GM12878 (cell line): ENCODE data around the gene GNB3. TPM values are rescaled to one million over a fixed set of nuclear protein-coding genes. Genes with fewer than 3 reads are reported as not detected.

Experiments
- ATAC-seq: fragments of 200-7000 bp; cut with Tn5 transposase; 3 replicates; pipeline ENCODE4 v1.9.1; 2020; ENCODE audit warnings: mild to moderate bottlenecking, moderate library complexity
- BruUV-seq: library from RNA; stranded (reverse); fragments of 400-500 nt; replicated peaks from 2 replicates; lab custom pipeline; 2021; lab: Mats Ljungman, UMichigan
- CTCF ChIA-PET: fragments of 300-600 bp; sonication (Branson Sonifier 250); formaldehyde crosslinking; extraction: SDS; loops from one replicate; lab custom pipeline; 2021; ENCODE audit warnings: inconsistent platforms; lab: Yijun Ruan, JAX
- POLR2A ChIA-PET: fragments of 350-600 bp; formaldehyde crosslinking; extraction: SDS; loops from one replicate; lab custom pipeline; 2021; ENCODE audit warnings: inconsistent platforms; lab: Charles Lee
- RAD21 ChIA-PET: fragments of 300-600 bp; sonication (Branson Sonifier 250); formaldehyde crosslinking; loops from one replicate; lab custom pipeline; 2023; ENCODE audit warnings: antibody characterized with exemption; ENCODE audit not compliant: unreplicated experiment; lab: Charles Lee
- SMC1A ChIA-PET: fragments of 300-600 bp; sonication (Branson Sonifier 250); formaldehyde crosslinking; loops from one replicate; lab custom pipeline; 2023; ENCODE audit not compliant: unreplicated experiment, uncharacterized antibody; lab: Charles Lee
- DNase-seq: peaks from one replicate; pipeline ENCODE4 v3.0.0-alpha.2; 2011; ENCODE audit warnings: low read depth, low spot score
- FAIRE-seq: peaks from 3 replicates; lab custom pipeline; 2011; peaks lifted over from hg19 to GRCh38; lab: Jason Lieb, UNC
- H2AFZ ChIP-seq: 2 replicates; pipeline ENCODE4 v1.6.0; 2011; ENCODE audit warnings: low read depth, low read length, control low read depth; ENCODE audit not compliant: control insufficient read depth
- H3K27ac ChIP-seq: 2 replicates; pipeline ENCODE4 v1.5.1; 2011; ENCODE audit warnings: control low read depth; ENCODE audit not compliant: control insufficient read depth, insufficient read depth
- H3K27me3 ChIP-seq, 2 experiments: replicated peaks in 1 of 2; 2 replicates each; pipeline versions ENCODE4 v1.6.0 to v1.6.1; 2011; ENCODE audit warnings: low read length in 1 of 2; ENCODE audit not compliant: control insufficient read depth in 2 of 2, insufficient read depth in 2 of 2
- H3K36me3 ChIP-seq, 2 experiments: 2 replicates each; pipeline ENCODE4 v1.5.1; 2011; ENCODE audit warnings: low read length in 1 of 2; ENCODE audit not compliant: control insufficient read depth in 2 of 2, insufficient read depth in 2 of 2
- H3K4me1 ChIP-seq: 2 replicates; pipeline ENCODE4 v1.6.1; 2011; ENCODE audit warnings: mild to moderate bottlenecking, low read length, moderate library complexity, mixed read lengths; ENCODE audit not compliant: control insufficient read depth, insufficient read depth
- H3K4me2 ChIP-seq: 2 replicates; pipeline ENCODE4 v1.6.0; 2011; ENCODE audit warnings: control low read depth; ENCODE audit not compliant: control insufficient read depth, insufficient read depth
- H3K4me3 ChIP-seq: fragments of 200-600 bp; sonication (generic); 2 replicates; pipeline ENCODE4 v1.5.1; 2016
- H3K79me2 ChIP-seq: 2 replicates; pipeline ENCODE4 v1.6.0; 2011; ENCODE audit warnings: low read length; ENCODE audit not compliant: control insufficient read depth, insufficient read depth
- H3K9ac ChIP-seq: 2 replicates; pipeline ENCODE4 v1.8.0; 2011; ENCODE audit warnings: low read length, control low read depth, mixed read lengths; ENCODE audit not compliant: control insufficient read depth, insufficient read depth
- H3K9me3 ChIP-seq: replicated peaks from 3 replicates; pipeline ENCODE4 v1.5.1; 2011; ENCODE audit warnings: mild to moderate bottlenecking, low read length; ENCODE audit not compliant: control insufficient read depth, insufficient read depth
- H4K20me1 ChIP-seq: 2 replicates; pipeline ENCODE4 v1.6.0; 2011; ENCODE audit not compliant: control insufficient read depth, insufficient read depth
- ATF7 ChIP-seq: fragments of 450-650 bp; IDR thresholded peaks from 2 replicates; pipeline ENCODE4 v1.6.1; 2016; ENCODE audit warnings: low read depth, mild to moderate bottlenecking
- CREB1 ChIP-seq: IDR thresholded peaks from 2 replicates; pipeline ENCODE4 v1.6.1; 2012; ENCODE audit warnings: low read depth, mild to moderate bottlenecking, inconsistent platforms
- CREM ChIP-seq: IDR thresholded peaks from 2 replicates; pipeline ENCODE4 v1.6.1; 2014; ENCODE audit warnings: antibody characterized with exemption, low read depth
- EZH2 ChIP-seq: IDR thresholded peaks from 2 replicates; pipeline ENCODE4 v1.6.1; 2012; ENCODE audit warnings: low read depth, mild to moderate bottlenecking, control low read depth, inconsistent platforms, low read length, borderline replicate concordance; ENCODE audit not compliant: control insufficient read depth
- GATAD2B ChIP-seq: fragments of 450-650 bp; conservative IDR thresholded peaks from 2 replicates; pipeline ENCODE4 v1.6.1; 2017; ENCODE audit warnings: low read depth, mild to moderate bottlenecking, moderate library complexity
- HCFC1 ChIP-seq: fragments of 150-350 bp; IDR thresholded peaks from 2 replicates; pipeline ENCODE4 v1.6.1; 2014; ENCODE audit warnings: low read length
- IRF4 ChIP-seq: IDR thresholded peaks from 2 replicates; pipeline ENCODE4 v1.6.1; 2011; ENCODE audit warnings: low read depth, low read length
- LARP7 ChIP-seq: fragments of 450-650 bp; IDR thresholded peaks from 2 replicates; pipeline ENCODE4 v1.6.1; 2017; ENCODE audit warnings: mild to moderate bottlenecking
- NR2C1 ChIP-seq: fragments of 450-650 bp; IDR thresholded peaks from 2 replicates; pipeline ENCODE4 v1.6.1; 2017; ENCODE audit warnings: antibody characterized with exemption, mild to moderate bottlenecking, moderate library complexity
- SREBF2 ChIP-seq: IDR thresholded peaks from 2 replicates; pipeline ENCODE4 v1.6.1; 2012; ENCODE audit warnings: mild to moderate bottlenecking, low read length
- SUZ12 ChIP-seq: fragments of 200-600 bp; sonication (generic); IDR thresholded peaks from one replicate; pipeline ENCODE4 v1.6.1; 2018; ENCODE audit warnings: antibody characterized with exemption, mild to moderate bottlenecking; ENCODE audit not compliant: unreplicated experiment
- YBX1 ChIP-seq: fragments of 450-650 bp; IDR thresholded peaks from 2 replicates; pipeline ENCODE4 v1.6.1; 2016; ENCODE audit warnings: antibody characterized with exemption
- ZNF217 ChIP-seq: fragments of 450-650 bp; IDR thresholded peaks from 2 replicates; pipeline ENCODE4 v1.6.1; 2017; ENCODE audit warnings: antibody characterized with exemption, mild to moderate bottlenecking
- ZNF384 ChIP-seq: IDR thresholded peaks from 2 replicates; pipeline ENCODE4 v1.6.1; 2012; ENCODE audit warnings: low read depth, mild to moderate bottlenecking, low read length, improper control_type of control experiment, borderline replicate concordance
- WGBS: methylation state at CpG from one replicate; pipeline ENCODE4 v1.1.6; 2016; ENCODE audit warnings: low lambda C conversion rate; ENCODE audit not compliant: insufficient replicate concordance, insufficient coverage; ENCODE audit errors: missing lambda C conversion rate; 5-methylcytosine and 5-hydroxymethylcytosine counted together
- in situ Hi-C: fragments of 300-500 bp; cut with MboI; formaldehyde crosslinking; loops from 9 replicates; pipeline ENCODE4 v1.14.3; 2018; ENCODE audit warnings: mixed read lengths
- intact Hi-C: fragments of 100-400 bp; cut with micrococcal nuclease; formaldehyde crosslinking; loops from one replicate; pipeline ENCODE4 v1.14.2; 2022; ENCODE audit not compliant: unreplicated experiment
- polyA plus RNA-seq, 11 experiments: library from polyadenylated mRNA; depleted of rRNA in 4 of 11; unstranded in 6 of 11; stranded (reverse) in 5 of 11; fragments of >200 nt; fragmentation: Nextera tagmentation in 4 of 11; fragmentation: Illumina TruSeq in 1 of 11; extraction: Ambion mirVana in 4 of 11; extraction: Trizol in 1 of 11; gene quantifications; 1 replicate in 1 of 11; 2 replicates in 10 of 11; pipeline versions ENCODE4 v1.2.1 to v1.2.3, GENCODE V29; 2011 to 2016; ENCODE audit warnings: inconsistent platforms in 2 of 11, missing spikeins in 2 of 11, low read depth in 1 of 11
- total RNA-seq, 4 experiments: library from RNA; depleted of rRNA in 3 of 4; stranded (reverse); fragments of >200 nt in 3 of 4; fragmentation: Illumina TruSeq in 1 of 4; extraction: Trizol in 1 of 4; gene quantifications; 2 replicates each; pipeline versions ENCODE4 v1.2.1 to v1.2.3, GENCODE V29; 2013 to 2021

The GNB3 gene
- total and polyA plus RNA-seq, 10 of the 15 experiments (the other 5 are each of a cell fraction or from before 2014, with no cell fraction given): 0.05 to 1.1 (median 0.36) TPM

- TF ChIP-seq YBX1 (no peak), LARP7 (no peak), SREBF2 (no peak), GATAD2B (no peak), CREM (no peak), CREB1 (no peak), EZH2 (no peak), NR2C1 (no peak)
Measured at GRCh38 chr12:6831450-6831995, 9.2 kb upstream of the GNB3 start (continued).

DNA sequence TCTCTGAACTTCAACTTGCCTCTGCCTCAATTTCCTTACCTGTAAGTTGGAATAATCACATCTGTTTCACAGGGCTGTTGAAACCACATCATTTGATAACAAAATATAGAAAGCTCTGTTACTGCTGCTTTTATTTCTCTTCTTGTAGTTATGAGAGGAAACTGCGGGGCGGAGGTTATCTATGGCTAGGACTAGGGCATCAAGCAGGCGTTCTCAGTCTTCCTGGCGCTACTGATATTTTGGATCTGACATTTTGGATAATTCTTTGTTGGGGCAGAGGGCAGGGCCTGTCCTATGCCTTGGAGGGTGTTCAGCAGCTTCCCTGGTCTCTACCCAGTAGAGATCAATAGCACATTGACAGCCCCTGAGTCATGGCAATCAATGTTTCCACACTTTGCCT, 8.6 kb upstream of the GNB3 start:
- 40% methylated on average over 4 of the region's 4 CpGs for WGBS
- no peaks in the 10 kb centered on the region for H4K20me1 ChIP-seq
- BruUV-seq: no TSS peak
- peaks cover 16 to 17% of the 10 kb centered on the region in 2 experiments for H3K27me3 ChIP-seq
- no peaks in the 10 kb centered on the region for H3K9me3 ChIP-seq
- H3K79me2 ChIP-seq: no peaks in the 10 kb centered on the region
- ChIA-PET RAD21 (no interaction called here), CTCF (interaction anchor here (0.7 to 6.8 kb wide), 6 partner anchors 19 to 95 kb away, joined by 3 to 72 read pairs (median 13); partner anchors contain the start of genes CDCA3, MLF2 and USP5), POLR2A (interaction anchor here (0.7 to 1.6 kb wide), 3 partner anchors 20 to 79 kb away, joined by 3 to 8 read pairs (median 4); partner anchors contain the start of genes MLF2, SPSB2 and USP5), SMC1A (interaction anchor here (0.7 to 5.8 kb wide), 2 partner anchors 12 to 79 kb away, joined by 3 to 35 read pairs; partner anchors contain the start of gene MLF2)
- TF ChIP-seq ZNF217: no peak
- TF ChIP-seq ZNF384: no peak
- TF ChIP-seq SUZ12: no peak
- no peak for TF ChIP-seq HCFC1
- TF ChIP-seq ATF7: no peak
- no peak for TF ChIP-seq IRF4
- no peak overlapping the region for H3K4me2 ChIP-seq
- no peak overlapping the region for H3K9ac ChIP-seq
- in situ Hi-C loops (no loop called here), intact Hi-C loops (no loop called here)
- H3K36me3 ChIP-seq: no peaks in the 10 kb centered on the region
- FAIRE-seq (no peak), ATAC-seq (no peak), DNase-seq (no peak)
- no peak overlapping the region for H3K4me3 ChIP-seq
- peaks cover 4% of the 10 kb centered on the region for H3K4me1 ChIP-seq
- H2AFZ ChIP-seq: no peak overlapping the region
- H3K27ac ChIP-seq: no peak overlapping the region
